NCI-H2227 treated with DMSO at 0.1 percent for 48 hours (cell line): ENCODE data around the gene AMPD3.

Experiments
- DNase-seq: peaks from one replicate; lab custom pipeline; 2025; lab: John Stamatoyannopoulos, UW

The AMPD3 gene

GRCh38 chr11:10488934-10489691 lies 34.0 kb downstream of the AMPD3 start:
- DNase-seq = no peak

- DNase-seq = no peak
These were observed 35.0 kb downstream of the AMPD3 start for GRCh38 chr11:10490032-10490397.

- no peak for DNase-seq
These were observed 35.6 kb downstream of the AMPD3 start for GRCh38 chr11:10490398-10491241.

- no peak for DNase-seq
These were observed 37.0 kb downstream of the AMPD3 start for GRCh38 chr11:10492084-10492483.

- no peak for DNase-seq
These were observed 38.1 kb downstream of the AMPD3 start for GRCh38 chr11:10493041-10493663.

- DNase-seq = no peak
These were observed 39.8 kb downstream of the AMPD3 start for GRCh38 chr11:10494636-10495463.

GRCh38 chr11:10495464-10495786 lies 40.4 kb downstream of the AMPD3 start:
- DNase-seq = no peak

GRCh38 chr11:10496296-10496936 lies 41.4 kb downstream of the AMPD3 start:
- no peak for DNase-seq

- no peak for DNase-seq
These were observed 42.4 kb downstream of the AMPD3 start for GRCh38 chr11:10497371-10498021.

- DNase-seq = no peak
These were observed 42.9 kb downstream of the AMPD3 start for GRCh38 chr11:10498022-10498400.

GRCh38 chr11:10498426-10499250 lies 43.6 kb downstream of the AMPD3 start:
- DNase-seq = no peak

- no peak for DNase-seq
These were observed 44.4 kb downstream of the AMPD3 start for GRCh38 chr11:10499452-10499851.

GRCh38 chr11:10499874-10500601 lies 45.0 kb downstream of the AMPD3 start:
- no peak for DNase-seq

GRCh38 chr11:10500757-10501684 lies 46.0 kb downstream of the AMPD3 start:
- no peak for DNase-seq

- no peak for DNase-seq
These were observed 47.1 kb downstream of the AMPD3 start for GRCh38 chr11:10502065-10502680.

- no peak for DNase-seq
These were observed 47.7 kb downstream of the AMPD3 start for GRCh38 chr11:10502770-10503169.

GRCh38 chr11:10503221-10503620 lies 48.2 kb downstream of the AMPD3 start:
- no peak for DNase-seq
